Measurements from ENCODE around the gene CDH23. TPM values are rescaled to one million over a fixed set of nuclear protein-coding genes. Genes with fewer than 3 reads are reported as not detected.

CDH23 gene
- total RNA-seq, 1 experiment from 2014 or later: 0.34 TPM

- no peaks in the 10 kb centered on the region for H3K27me3 Mint-ChIP-seq (ENCODE audit: insufficient read depth, unreplicated experiment)
- ChIA-PET CTCF (no interaction called here), POLR2A (no interaction called here)
- Histone ChIP-seq H3K9me3 (no peaks in the 10 kb centered on the region), H3K4me3 (ENCODE audit: low read depth, low read length) (no peak overlapping the region), H3K36me3 (ENCODE audit: control insufficient read depth, insufficient read depth, low read length) (no peaks in the 10 kb centered on the region), H3K4me1 (no peaks in the 10 kb centered on the region), H3K27me3 (replicated peaks; ENCODE audit: control insufficient read depth, insufficient read depth, low read length) (no peaks in the 10 kb centered on the region)
- no peak overlapping the region for H3K4me3 Mint-ChIP-seq (ENCODE audit: unreplicated experiment)
- DNase-seq: no peak
- H3K4me1 Mint-ChIP-seq (ENCODE audit: low read depth, unreplicated experiment): no peaks in the 10 kb centered on the region
- BruUV-seq (replicated peaks): no TSS peak
- H3K9me3 Mint-ChIP-seq (ENCODE audit: unreplicated experiment): no peaks in the 10 kb centered on the region
- intact Hi-C loops (cut with micrococcal nuclease; ENCODE audit: unreplicated experiment): loop anchor here (5.0 kb wide), 1 partner anchor 91 kb away; no protein-coding TSS in a partner anchor
- no peak for TF ChIP-seq CTCF (IDR thresholded peaks at IDR 0.05; ENCODE audit: insufficient read depth in 1 of 2, low read depth in 1 of 2, low read length in 1 of 2, severe bottlenecking in 1 of 2, unreplicated experiment in 1 of 2)
- no peaks in the 10 kb centered on the region for H3K36me3 Mint-ChIP-seq (ENCODE audit: insufficient read depth, unreplicated experiment)
- no peak overlapping the region for H3K27ac Mint-ChIP-seq (ENCODE audit: unreplicated experiment)
Measured at GRCh38 chr10:71606257-71607081, 209.7 kb downstream of the CDH23 start.

- Mint-ChIP-seq H3K4me1 (ENCODE audit: low read depth, unreplicated experiment) (no peaks in the 10 kb centered on the region), H3K9me3 (ENCODE audit: unreplicated experiment) (no peaks in the 10 kb centered on the region), H3K27me3 (ENCODE audit: insufficient read depth, unreplicated experiment) (no peaks in the 10 kb centered on the region), H3K36me3 (ENCODE audit: insufficient read depth, unreplicated experiment) (no peaks in the 10 kb centered on the region), H3K27ac (ENCODE audit: unreplicated experiment) (no peak overlapping the region), H3K4me3 (ENCODE audit: unreplicated experiment) (no peak overlapping the region)
- no TSS peak for BruUV-seq (replicated peaks)
- intact Hi-C loops (cut with micrococcal nuclease; ENCODE audit: unreplicated experiment): loop anchor here (5.0 kb wide), 1 partner anchor 90 kb away; no protein-coding TSS in a partner anchor
- no peaks in the 10 kb centered on the region for H3K4me1 ChIP-seq
- no peak for TF ChIP-seq CTCF (IDR thresholded peaks at IDR 0.05; ENCODE audit: insufficient read depth in 1 of 2, low read depth in 1 of 2, low read length in 1 of 2, severe bottlenecking in 1 of 2, unreplicated experiment in 1 of 2)
- H3K4me3 ChIP-seq (ENCODE audit: low read depth, low read length): no peak overlapping the region
- H3K36me3 ChIP-seq (ENCODE audit: control insufficient read depth, insufficient read depth, low read length): no peaks in the 10 kb centered on the region
- POLR2A ChIA-PET: no interaction called here
- no peaks in the 10 kb centered on the region for H3K9me3 ChIP-seq
- H3K27me3 ChIP-seq (replicated peaks; ENCODE audit: control insufficient read depth, insufficient read depth, low read length): no peaks in the 10 kb centered on the region
- DNase-seq: no peak
- CTCF ChIA-PET: no interaction called here
Measured at GRCh38 chr10:71607082-71607443, 210.3 kb downstream of the CDH23 start.

GRCh38 chr10:71608819-71609768 lies 212.4 kb downstream of the CDH23 start:
- H3K36me3 Mint-ChIP-seq (ENCODE audit: insufficient read depth, unreplicated experiment): no peaks in the 10 kb centered on the region
- intact Hi-C loops (cut with micrococcal nuclease; ENCODE audit: unreplicated experiment): loop anchor here (2.0 to 5.0 kb wide), 3 partner anchors 88 to 294 kb away; no protein-coding TSS in a partner anchor
- H3K9me3 Mint-ChIP-seq (ENCODE audit: unreplicated experiment): no peaks in the 10 kb centered on the region
- peak; percentile 83 to 86 for DNase-seq
- no peaks in the 10 kb centered on the region for H3K4me1 Mint-ChIP-seq (ENCODE audit: low read depth, unreplicated experiment)
- Histone ChIP-seq H3K4me3 (ENCODE audit: low read depth, low read length) (no peak overlapping the region), H3K4me1 (peaks cover 14% of the 10 kb centered on the region; the same call in 1 of the 2 replicates), H3K27me3 (replicated peaks; ENCODE audit: control insufficient read depth, insufficient read depth, low read length) (no peaks in the 10 kb centered on the region), H3K36me3 (ENCODE audit: control insufficient read depth, insufficient read depth, low read length) (no peaks in the 10 kb centered on the region), H3K9me3 (no peaks in the 10 kb centered on the region)
- ChIA-PET POLR2A (interaction anchor here (0.7 kb wide), 1 partner anchor 456 kb away, joined by 3 read pairs; no protein-coding TSS in a partner anchor), CTCF (interaction anchor here (0.6 to 3.7 kb wide), 12 partner anchors 11 to 290 kb away, joined by 3 to 19 read pairs (median 4); partner anchors contain the start of gene SLC29A3)
- no peak overlapping the region for H3K4me3 Mint-ChIP-seq (ENCODE audit: unreplicated experiment)
- H3K27ac Mint-ChIP-seq (ENCODE audit: unreplicated experiment): no peak overlapping the region
- H3K27me3 Mint-ChIP-seq (ENCODE audit: insufficient read depth, unreplicated experiment): no peaks in the 10 kb centered on the region
- no TSS peak for BruUV-seq (replicated peaks)
- TF ChIP-seq CTCF (IDR thresholded peaks at IDR 0.05; ENCODE audit: insufficient read depth in 1 of 2, low read depth in 1 of 2, low read length in 1 of 2, severe bottlenecking in 1 of 2, unreplicated experiment in 1 of 2): peak; percentile 90 to 97

Measured in Caco-2 (cell line).